HEK293 (cell line): Measurements from ENCODE around the gene ATRNL1.

Experiments used
- CTCF ChIA-PET: fragments of 350-600 bp; formaldehyde crosslinking; extraction: SDS; loops from one replicate; lab custom pipeline; 2021; ENCODE audit warnings: antibody characterized with exemption; lab: Yijun Ruan, JAX
- POLR2A ChIA-PET: fragments of 300-600 bp; formaldehyde crosslinking; extraction: SDS; loops from one replicate; lab custom pipeline; 2020; ENCODE audit warnings: antibody characterized with exemption, inconsistent platforms; lab: Yijun Ruan, JAX
- H3K27ac ChIP-seq: fragments of 200-500 bp; sonication (Bioruptor generic); 2 replicates; pipeline ENCODE4 v1.5.1; 2014; ENCODE audit warnings: low read depth, low read length, control low read depth, inconsistent platforms; ENCODE audit errors: extremely low read depth
- H3K36me3 ChIP-seq, 2 experiments: fragments of 200-500 bp in 1 of 2; sonication (Bioruptor generic) in 1 of 2; 1 replicate in 1 of 2; 2 replicates in 1 of 2; pipeline ENCODE4 v1.5.1; 2014 to 2017; ENCODE audit warnings: inconsistent platforms in 2 of 2, low read length in 2 of 2; ENCODE audit not compliant: control insufficient read depth in 2 of 2, insufficient read depth in 1 of 2
- H3K4me1 ChIP-seq: fragments of 200-500 bp; sonication (Bioruptor generic); 2 replicates; pipeline ENCODE4 v1.5.1; 2014; ENCODE audit warnings: mild to moderate bottlenecking, low read length, inconsistent platforms; ENCODE audit not compliant: control insufficient read depth, insufficient read depth
- H3K4me3 ChIP-seq: 2 replicates; pipeline ENCODE4 v1.5.1; 2011; ENCODE audit warnings: low read depth, mild to moderate bottlenecking, control low read depth, low read length, moderate library complexity
- H3K9me3 ChIP-seq: fragments of 200-500 bp; sonication (Bioruptor generic); 2 replicates; pipeline ENCODE4 v1.5.1; 2014; ENCODE audit warnings: low read depth, low read length, inconsistent platforms; ENCODE audit not compliant: control insufficient read depth, insufficient read depth
- HOXC10 ChIP-seq: sonication (generic); formaldehyde crosslinking; IDR thresholded peaks from 2 replicates; pipeline ENCODE4 v1.8.1; 2023; ENCODE audit warnings: mild to moderate bottlenecking, missing genetic modification reagents
- MYNN ChIP-seq: fragments of 450-650 bp; formaldehyde crosslinking; IDR thresholded peaks from 2 replicates; pipeline ENCODE4 v1.5.1; 2016; ENCODE audit warnings: missing biosample characterization, missing genetic modification characterization, borderline replicate concordance
- SALL2 ChIP-seq: fragments of 450-650 bp; formaldehyde crosslinking; IDR thresholded peaks from 2 replicates; pipeline ENCODE4 v1.5.0; 2017; ENCODE audit warnings: missing biosample characterization, mild to moderate bottlenecking, missing genetic modification characterization, borderline replicate concordance
- ZBTB21 ChIP-seq: fragments of 450-650 bp; formaldehyde crosslinking; IDR thresholded peaks from 2 replicates; pipeline ENCODE4 v1.5.1; 2017; ENCODE audit warnings: missing biosample characterization, missing genetic modification characterization
- ZBTB48 ChIP-seq: fragments of 450-650 bp; formaldehyde crosslinking; IDR thresholded peaks from 2 replicates; pipeline ENCODE4 v1.5.1; 2016; ENCODE audit warnings: missing biosample characterization, missing genetic modification characterization
- ZNF121 ChIP-seq: fragments of 450-650 bp; formaldehyde crosslinking; IDR thresholded peaks from 2 replicates; pipeline ENCODE4 v1.5.1; 2016; ENCODE audit warnings: missing biosample characterization, missing genetic modification characterization
- ZNF146 ChIP-seq: fragments of 450-650 bp; formaldehyde crosslinking; IDR thresholded peaks from 2 replicates; pipeline ENCODE4 v1.5.1; 2016; ENCODE audit warnings: missing biosample characterization, missing genetic modification characterization
- ZNF174 ChIP-seq: fragments of 450-650 bp; formaldehyde crosslinking; IDR thresholded peaks from 2 replicates; pipeline ENCODE4 v1.5.0; 2017; ENCODE audit warnings: missing biosample characterization, mild to moderate bottlenecking, missing genetic modification characterization
- ZNF335 ChIP-seq: fragments of 450-650 bp; formaldehyde crosslinking; conservative IDR thresholded peaks from 2 replicates; pipeline ENCODE4 v1.5.1; 2016; ENCODE audit warnings: missing biosample characterization, missing genetic modification characterization
- ZNF341 ChIP-seq: fragments of 450-650 bp; formaldehyde crosslinking; IDR thresholded peaks from 2 replicates; pipeline ENCODE4; 2016; ENCODE audit warnings: low read depth, missing biosample characterization, missing genetic modification characterization
- ZNF350 ChIP-seq: fragments of 450-650 bp; formaldehyde crosslinking; IDR thresholded peaks from 2 replicates; pipeline ENCODE4 v1.5.0; 2017; ENCODE audit warnings: missing biosample characterization, mild to moderate bottlenecking, missing genetic modification characterization
- ZNF558 ChIP-seq: fragments of 450-650 bp; formaldehyde crosslinking; IDR thresholded peaks from 2 replicates; pipeline ENCODE4 v1.5.1; 2016; ENCODE audit warnings: missing biosample characterization, missing genetic modification characterization
- ZNF600 ChIP-seq: fragments of 450-650 bp; formaldehyde crosslinking; IDR thresholded peaks from 2 replicates; pipeline ENCODE4 v1.5.1; 2016; ENCODE audit warnings: missing biosample characterization, missing genetic modification characterization
- ZNF610 ChIP-seq: fragments of 450-650 bp; formaldehyde crosslinking; IDR thresholded peaks from 2 replicates; pipeline ENCODE4 v1.5.1; 2016; ENCODE audit warnings: missing biosample characterization, missing genetic modification characterization, borderline replicate concordance
- ZNF629 ChIP-seq: fragments of 450-650 bp; formaldehyde crosslinking; IDR thresholded peaks from 2 replicates; pipeline ENCODE4 v1.5.1; 2017; ENCODE audit warnings: missing biosample characterization, missing genetic modification characterization
- ZNF645 ChIP-seq: fragments of 450-650 bp; formaldehyde crosslinking; IDR thresholded peaks from 2 replicates; pipeline ENCODE4; 2016; ENCODE audit warnings: missing biosample characterization, missing genetic modification characterization
- ZNF701 ChIP-seq: fragments of 450-650 bp; formaldehyde crosslinking; IDR thresholded peaks from 2 replicates; pipeline ENCODE4 v1.5.1; 2016; ENCODE audit warnings: missing biosample characterization, missing genetic modification characterization
- ZNF707 ChIP-seq: fragments of 450-650 bp; formaldehyde crosslinking; IDR thresholded peaks from 2 replicates; pipeline ENCODE4 v1.5.1; 2016; ENCODE audit warnings: missing biosample characterization, missing genetic modification characterization
- ZNF747 ChIP-seq: fragments of 450-650 bp; formaldehyde crosslinking; IDR thresholded peaks from 2 replicates; pipeline ENCODE4 v1.5.1; 2016; ENCODE audit warnings: missing biosample characterization, missing genetic modification characterization
- ZSCAN16 ChIP-seq: fragments of 450-650 bp; formaldehyde crosslinking; IDR thresholded peaks from 2 replicates; pipeline ENCODE4 v1.5.1; 2016; ENCODE audit warnings: missing biosample characterization, missing genetic modification characterization
- TF ChIP-seq, protein P1 (sequence below): fragments of 450-650 bp; formaldehyde crosslinking; IDR thresholded peaks from 2 replicates; pipeline ENCODE4 v1.5.1; 2017; ENCODE audit warnings: missing biosample characterization, missing genetic modification characterization
- TF ChIP-seq, protein P2 (sequence below): sonication (generic); formaldehyde crosslinking; IDR thresholded peaks from 2 replicates; pipeline ENCODE4 v1.8.1; 2022; ENCODE audit warnings: mild to moderate bottlenecking, moderate library complexity, missing genetic modification reagents
- TF ChIP-seq, protein P3 (sequence below): fragments of 450-650 bp; formaldehyde crosslinking; IDR thresholded peaks from 2 replicates; pipeline ENCODE4 v1.5.1; 2016; ENCODE audit warnings: missing biosample characterization, missing genetic modification characterization
- TF ChIP-seq, protein P4 (sequence below): fragments of 450-650 bp; formaldehyde crosslinking; IDR thresholded peaks from 2 replicates; pipeline ENCODE4 v1.5.0; 2017; ENCODE audit warnings: missing biosample characterization, missing genetic modification characterization, borderline replicate concordance
- TF ChIP-seq, protein P5 (sequence below): fragments of 450-650 bp; formaldehyde crosslinking; IDR thresholded peaks from 2 replicates; pipeline ENCODE4 v1.5.1; 2016; ENCODE audit warnings: missing biosample characterization, missing genetic modification characterization

The ATRNL1 gene

GRCh38 chr10:115975506-115975905 lies 882.3 kb downstream of the ATRNL1 start:
- ChIA-PET POLR2A (no interaction called here), CTCF (interaction anchor here (0.6 kb wide), 1 partner anchor 203 kb away, joined by 3 read pairs; no protein-coding TSS in a partner anchor)
- Histone ChIP-seq H3K36me3 (no peaks in the 10 kb centered on the region), H3K4me1 (no peaks in the 10 kb centered on the region), H3K9me3 (no peaks in the 10 kb centered on the region), H3K27ac (no peak overlapping the region), H3K4me3 (no peak overlapping the region)
- TF ChIP-seq, protein P1, sequence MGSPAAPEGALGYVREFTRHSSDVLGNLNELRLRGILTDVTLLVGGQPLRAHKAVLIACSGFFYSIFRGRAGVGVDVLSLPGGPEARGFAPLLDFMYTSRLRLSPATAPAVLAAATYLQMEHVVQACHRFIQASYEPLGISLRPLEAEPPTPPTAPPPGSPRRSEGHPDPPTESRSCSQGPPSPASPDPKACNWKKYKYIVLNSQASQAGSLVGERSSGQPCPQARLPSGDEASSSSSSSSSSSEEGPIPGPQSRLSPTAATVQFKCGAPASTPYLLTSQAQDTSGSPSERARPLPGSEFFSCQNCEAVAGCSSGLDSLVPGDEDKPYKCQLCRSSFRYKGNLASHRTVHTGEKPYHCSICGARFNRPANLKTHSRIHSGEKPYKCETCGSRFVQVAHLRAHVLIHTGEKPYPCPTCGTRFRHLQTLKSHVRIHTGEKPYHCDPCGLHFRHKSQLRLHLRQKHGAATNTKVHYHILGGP: no peak
- TF ChIP-seq ZBTB21 (tag by site-specific recombination) (no peak), ZNF350 (tag by site-specific recombination) (no peak), ZSCAN16 (no peak), ZBTB48 (tag by site-specific recombination) (no peak), ZNF629 (tag by site-specific recombination) (no peak), MYNN (tag by site-specific recombination) (no peak), ZNF121 (tag by site-specific recombination) (no peak), ZNF600 (tag by site-specific recombination) (no peak), HOXC10 (CRISPR knock-in tag) (no peak)
- TF ChIP-seq, protein P2, sequence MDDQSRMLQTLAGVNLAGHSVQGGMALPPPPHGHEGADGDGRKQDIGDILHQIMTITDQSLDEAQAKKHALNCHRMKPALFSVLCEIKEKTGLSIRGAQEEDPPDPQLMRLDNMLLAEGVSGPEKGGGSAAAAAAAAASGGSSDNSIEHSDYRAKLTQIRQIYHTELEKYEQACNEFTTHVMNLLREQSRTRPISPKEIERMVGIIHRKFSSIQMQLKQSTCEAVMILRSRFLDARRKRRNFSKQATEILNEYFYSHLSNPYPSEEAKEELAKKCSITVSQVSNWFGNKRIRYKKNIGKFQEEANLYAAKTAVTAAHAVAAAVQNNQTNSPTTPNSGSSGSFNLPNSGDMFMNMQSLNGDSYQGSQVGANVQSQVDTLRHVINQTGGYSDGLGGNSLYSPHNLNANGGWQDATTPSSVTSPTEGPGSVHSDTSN (CRISPR knock-in tag): no peak

GRCh38 chr10:115976342-115976741 lies 883.2 kb downstream of the ATRNL1 start:
- H3K9me3 ChIP-seq: no peaks in the 10 kb centered on the region
- POLR2A ChIA-PET: no interaction called here
- H3K36me3 ChIP-seq: no peaks in the 10 kb centered on the region
- CTCF ChIA-PET: interaction anchor here (0.5 kb wide), 1 partner anchor 43 kb away, joined by 4 read pairs; no protein-coding TSS in a partner anchor
- TF ChIP-seq ZNF747 (tag by site-specific recombination) (no peak), ZNF146 (tag by site-specific recombination) (peak; percentile 33; the same call in 1 of the 2 replicates)
- no peak overlapping the region for H3K27ac ChIP-seq
- H3K4me3 ChIP-seq: no peak overlapping the region
- H3K4me1 ChIP-seq: no peaks in the 10 kb centered on the region

DNA sequence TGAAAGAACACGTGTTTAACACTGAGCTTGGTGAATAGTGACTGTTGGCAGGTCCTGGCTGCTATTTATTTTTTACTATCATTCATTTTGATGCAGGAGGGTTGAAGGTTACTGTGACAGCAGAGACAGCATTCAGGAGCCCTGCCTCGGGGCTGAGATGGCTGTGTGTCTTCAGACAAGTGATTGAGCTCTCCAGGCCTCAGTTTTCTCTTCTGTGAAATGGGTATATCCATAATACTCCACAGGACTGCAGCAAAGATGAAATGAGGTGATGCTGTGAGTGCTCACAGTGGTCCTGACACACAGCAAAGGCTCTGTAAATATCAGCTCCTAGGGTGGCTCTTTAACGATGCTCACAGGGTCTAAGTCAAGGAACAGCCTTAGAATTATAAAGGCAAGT lies 884.7 kb downstream of the ATRNL1 start:
- no peaks in the 10 kb centered on the region for H3K9me3 ChIP-seq
- TF ChIP-seq MYNN (tag by site-specific recombination) (no peak), ZNF558 (no peak), ZNF707 (tag by site-specific recombination) (no peak), ZNF174 (tag by site-specific recombination) (no peak), ZNF610 (no peak), ZNF645 (no peak), SALL2 (no peak), ZNF335 (tag by site-specific recombination) (no peak), ZNF341 (tag by site-specific recombination) (no peak), ZNF701 (tag by site-specific recombination) (no peak)
- TF ChIP-seq, protein P3, sequence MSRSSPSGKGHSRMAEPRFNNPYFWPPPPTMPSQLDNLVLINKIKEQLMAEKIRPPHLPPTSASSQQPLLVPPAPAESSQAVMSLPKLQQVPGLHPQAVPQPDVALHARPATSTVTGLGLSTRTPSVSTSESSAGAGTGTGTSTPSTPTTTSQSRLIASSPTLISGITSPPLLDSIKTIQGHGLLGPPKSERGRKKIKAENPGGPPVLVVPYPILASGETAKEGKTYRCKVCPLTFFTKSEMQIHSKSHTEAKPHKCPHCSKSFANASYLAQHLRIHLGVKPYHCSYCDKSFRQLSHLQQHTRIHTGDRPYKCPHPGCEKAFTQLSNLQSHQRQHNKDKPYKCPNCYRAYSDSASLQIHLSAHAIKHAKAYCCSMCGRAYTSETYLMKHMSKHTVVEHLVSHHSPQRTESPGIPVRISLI (tag by site-specific recombination): no peak
- TF ChIP-seq, protein P4, sequence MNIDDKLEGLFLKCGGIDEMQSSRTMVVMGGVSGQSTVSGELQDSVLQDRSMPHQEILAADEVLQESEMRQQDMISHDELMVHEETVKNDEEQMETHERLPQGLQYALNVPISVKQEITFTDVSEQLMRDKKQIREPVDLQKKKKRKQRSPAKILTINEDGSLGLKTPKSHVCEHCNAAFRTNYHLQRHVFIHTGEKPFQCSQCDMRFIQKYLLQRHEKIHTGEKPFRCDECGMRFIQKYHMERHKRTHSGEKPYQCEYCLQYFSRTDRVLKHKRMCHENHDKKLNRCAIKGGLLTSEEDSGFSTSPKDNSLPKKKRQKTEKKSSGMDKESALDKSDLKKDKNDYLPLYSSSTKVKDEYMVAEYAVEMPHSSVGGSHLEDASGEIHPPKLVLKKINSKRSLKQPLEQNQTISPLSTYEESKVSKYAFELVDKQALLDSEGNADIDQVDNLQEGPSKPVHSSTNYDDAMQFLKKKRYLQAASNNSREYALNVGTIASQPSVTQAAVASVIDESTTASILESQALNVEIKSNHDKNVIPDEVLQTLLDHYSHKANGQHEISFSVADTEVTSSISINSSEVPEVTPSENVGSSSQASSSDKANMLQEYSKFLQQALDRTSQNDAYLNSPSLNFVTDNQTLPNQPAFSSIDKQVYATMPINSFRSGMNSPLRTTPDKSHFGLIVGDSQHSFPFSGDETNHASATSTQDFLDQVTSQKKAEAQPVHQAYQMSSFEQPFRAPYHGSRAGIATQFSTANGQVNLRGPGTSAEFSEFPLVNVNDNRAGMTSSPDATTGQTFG: no peak
- TF ChIP-seq, protein P5, sequence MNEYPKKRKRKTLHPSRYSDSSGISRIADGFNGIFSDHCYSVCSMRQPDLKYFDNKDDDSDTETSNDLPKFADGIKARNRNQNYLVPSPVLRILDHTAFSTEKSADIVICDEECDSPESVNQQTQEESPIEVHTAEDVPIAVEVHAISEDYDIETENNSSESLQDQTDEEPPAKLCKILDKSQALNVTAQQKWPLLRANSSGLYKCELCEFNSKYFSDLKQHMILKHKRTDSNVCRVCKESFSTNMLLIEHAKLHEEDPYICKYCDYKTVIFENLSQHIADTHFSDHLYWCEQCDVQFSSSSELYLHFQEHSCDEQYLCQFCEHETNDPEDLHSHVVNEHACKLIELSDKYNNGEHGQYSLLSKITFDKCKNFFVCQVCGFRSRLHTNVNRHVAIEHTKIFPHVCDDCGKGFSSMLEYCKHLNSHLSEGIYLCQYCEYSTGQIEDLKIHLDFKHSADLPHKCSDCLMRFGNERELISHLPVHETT (tag by site-specific recombination): no peak

More for the DNA sequence above, 884.7 kb downstream of the ATRNL1 start:
- no peaks in the 10 kb centered on the region for H3K4me1 ChIP-seq
- ChIA-PET POLR2A (no interaction called here), CTCF (no interaction called here)
- no peaks in the 10 kb centered on the region for H3K36me3 ChIP-seq
- H3K4me3 ChIP-seq: no peak overlapping the region
- no peak overlapping the region for H3K27ac ChIP-seq
